D721Med (cell line): Measurements from ENCODE around the gene PXDN.

Source experiments
- DNase-seq: peaks from one replicate; pipeline ENCODE4 v3.0.0; 2011; ENCODE audit warnings: low spot score; ENCODE audit not compliant: insufficient read length
- FAIRE-seq: peaks from 2 replicates; lab custom pipeline; 2011; peaks lifted over from hg19 to GRCh38; lab: Jason Lieb, UNC
- TF ChIP-seq, protein P1 (sequence below): IDR thresholded peaks from 2 replicates; pipeline ENCODE4 v1.5.1; 2012; ENCODE audit warnings: mild to moderate bottlenecking, control low read depth; ENCODE audit not compliant: insufficient read depth; ENCODE audit errors: missing control alignments

The PXDN gene

DNA sequence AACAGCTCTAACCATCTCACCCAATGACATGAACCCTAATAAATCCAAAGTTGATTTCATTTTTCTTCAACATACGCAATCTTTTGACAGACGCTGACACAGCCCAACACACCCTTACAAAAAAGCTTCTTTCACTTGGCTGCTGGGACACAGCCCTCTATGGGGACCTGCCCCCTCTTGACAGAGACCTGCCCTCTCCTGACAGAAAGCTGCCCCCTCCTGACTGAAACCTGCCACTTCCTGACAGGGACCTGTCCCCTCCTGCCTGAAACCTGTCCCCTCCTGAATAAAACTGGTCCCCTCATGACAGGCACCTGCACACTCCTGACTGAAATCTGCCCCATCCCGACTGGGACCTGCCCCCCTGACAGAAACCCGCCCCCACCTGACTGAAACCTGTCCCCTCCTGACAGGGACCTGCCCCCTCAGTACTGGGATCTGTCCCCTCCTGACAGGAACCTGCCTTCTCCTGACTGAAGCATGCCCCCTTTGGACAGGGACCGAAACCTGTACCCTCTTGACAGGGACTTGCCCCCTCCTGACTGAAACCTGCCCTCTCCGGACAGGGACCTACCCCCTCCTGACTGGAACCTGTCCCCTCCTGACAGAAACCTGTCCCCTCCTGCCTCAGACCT, 87.9 kb downstream of the PXDN start:
- TF ChIP-seq, protein P1, sequence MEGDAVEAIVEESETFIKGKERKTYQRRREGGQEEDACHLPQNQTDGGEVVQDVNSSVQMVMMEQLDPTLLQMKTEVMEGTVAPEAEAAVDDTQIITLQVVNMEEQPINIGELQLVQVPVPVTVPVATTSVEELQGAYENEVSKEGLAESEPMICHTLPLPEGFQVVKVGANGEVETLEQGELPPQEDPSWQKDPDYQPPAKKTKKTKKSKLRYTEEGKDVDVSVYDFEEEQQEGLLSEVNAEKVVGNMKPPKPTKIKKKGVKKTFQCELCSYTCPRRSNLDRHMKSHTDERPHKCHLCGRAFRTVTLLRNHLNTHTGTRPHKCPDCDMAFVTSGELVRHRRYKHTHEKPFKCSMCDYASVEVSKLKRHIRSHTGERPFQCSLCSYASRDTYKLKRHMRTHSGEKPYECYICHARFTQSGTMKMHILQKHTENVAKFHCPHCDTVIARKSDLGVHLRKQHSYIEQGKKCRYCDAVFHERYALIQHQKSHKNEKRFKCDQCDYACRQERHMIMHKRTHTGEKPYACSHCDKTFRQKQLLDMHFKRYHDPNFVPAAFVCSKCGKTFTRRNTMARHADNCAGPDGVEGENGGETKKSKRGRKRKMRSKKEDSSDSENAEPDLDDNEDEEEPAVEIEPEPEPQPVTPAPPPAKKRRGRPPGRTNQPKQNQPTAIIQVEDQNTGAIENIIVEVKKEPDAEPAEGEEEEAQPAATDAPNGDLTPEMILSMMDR, result no peak
- no peak for DNase-seq
- FAIRE-seq, result no peak

GRCh38 chr2:1655461-1655860, 88.9 kb downstream of the PXDN start:
- DNase-seq (no peak), FAIRE-seq (no peak)
- TF ChIP-seq, protein P1, result no peak

GRCh38 chr2:1654696-1655374, 89.5 kb downstream of the PXDN start:
- no peak for FAIRE-seq
- TF ChIP-seq, protein P1, result no peak
- DNase-seq, result no peak

- DNase-seq (no peak), FAIRE-seq (no peak)
- TF ChIP-seq, protein P1, result no peak
Observed at GRCh38 chr2:1653956-1654695, 90.2 kb downstream of the PXDN start.

DNA sequence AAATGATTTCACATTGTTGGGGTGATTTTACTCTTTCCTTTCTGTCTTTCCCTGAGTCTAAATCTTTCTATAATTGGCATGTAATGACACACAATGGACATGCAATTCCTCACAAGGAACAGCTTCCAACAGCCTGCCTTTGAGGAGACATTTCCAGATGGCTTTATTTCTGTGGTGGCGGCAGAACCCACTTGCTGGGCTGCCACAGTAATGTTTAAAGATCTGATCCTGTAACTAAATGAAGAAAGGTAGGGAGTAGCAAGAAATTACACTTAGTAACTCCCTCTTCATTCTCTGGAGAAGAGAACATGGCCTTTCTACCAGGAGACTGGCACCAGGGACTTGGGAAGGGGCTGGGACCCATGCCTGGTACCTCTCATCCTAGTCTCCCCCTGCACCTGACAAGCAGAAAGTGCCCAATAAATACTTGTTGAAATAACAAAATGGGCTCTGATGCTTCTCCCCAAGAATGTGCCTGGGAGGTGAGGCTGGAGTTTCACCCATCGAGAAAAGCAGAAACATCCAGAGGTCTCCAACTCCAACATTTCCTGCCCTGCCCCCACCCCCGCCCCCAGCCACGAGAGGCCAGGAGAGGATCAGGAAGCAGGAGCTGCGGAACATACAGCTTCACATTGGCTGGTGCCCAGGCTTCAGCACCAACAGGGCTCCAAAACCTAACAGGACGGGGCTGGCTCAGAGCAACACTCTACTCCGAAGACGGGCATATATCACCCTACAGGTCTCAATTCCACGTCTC, 92.1 kb downstream of the PXDN start:
- TF ChIP-seq, protein P1, result no peak
- no peak for DNase-seq
- FAIRE-seq, result no peak

- TF ChIP-seq, protein P1, result no peak
- FAIRE-seq (no peak), DNase-seq (no peak)
Observed at GRCh38 chr2:1651121-1652033, 92.9 kb downstream of the PXDN start.
